ENCODE data around the gene ERGIC3. TPM values are rescaled to one million over a fixed set of nuclear protein-coding genes. Genes with fewer than 3 reads are reported as not detected.

ERGIC3 gene
- total and polyA plus RNA-seq, 2 donors (not counting 1 experiment from before 2014, with no cell fraction given), result 191 to 254 TPM

GRCh38 chr20:35598899-35599775 is 57.3 kb downstream of the ERGIC3 start:
- POLR2A ChIA-PET, result interaction anchor here (0.6 kb wide), 1 partner anchor 40 kb away, joined by 4 read pairs; no protein-coding TSS in a partner anchor
- H3K27ac ChIP-seq (ENCODE audit: low read length in 2 of 2), result no peak overlapping the region
- ATAC-seq (ENCODE audit: low read depth) (no peak), DNase-seq (no peak)
- intact Hi-C loops (cut with micrococcal nuclease), result no loop called here
- H3K9ac ChIP-seq (ENCODE audit: low read length), result no peak overlapping the region
- H3K27me3 ChIP-seq (replicated peaks in 1 of 4; ENCODE audit: control extremely low read depth in 1 of 4, control insufficient read depth in 3 of 4, insufficient read depth in 4 of 4, low read length in 3 of 4), result peaks cover 0 to 40% (median 15%) of the 10 kb centered on the region in 4 experiments
- Mint-ChIP-seq H3K4me3 (no peak overlapping the region), H3K27ac (no peak overlapping the region), H3K4me1 (peaks cover 12% of the 10 kb centered on the region), H3K27me3 (peaks cover 44% of the 10 kb centered on the region), H3K9me3 (ENCODE audit: insufficient read depth) (no peaks in the 10 kb centered on the region)
- CTCF ChIA-PET, result interaction anchor here (0.9 kb wide), 1 partner anchor 20 kb away, joined by 3 read pairs; no protein-coding TSS in a partner anchor
- no peak for TF ChIP-seq EZH2 (IDR thresholded peaks at IDR 0.05; ENCODE audit: borderline replicate concordance, insufficient read depth, low read depth, low read length, poor library complexity, severe bottlenecking)
- no peak for TF ChIP-seq CTCF (IDR thresholded peaks at IDR 0.05)
- peaks cover 16 to 17% of the 10 kb centered on the region in 2 donors for H3K4me1 ChIP-seq (ENCODE audit: control insufficient read depth in 2 of 2, insufficient read depth in 2 of 2, low read length in 2 of 2)
- peaks cover 0 to 6% (median 0%) of the 10 kb centered on the region in 3 donors for H3K9me3 ChIP-seq (ENCODE audit: control extremely low read depth in 1 of 3, control insufficient read depth in 2 of 3, insufficient read depth in 1 of 3, low read length in 2 of 3)
- H2AFZ ChIP-seq (ENCODE audit: insufficient read depth, low read depth, low read length, poor library complexity, severe bottlenecking), result no peak overlapping the region
- 86% methylated on average over 20 of the region's 22 CpGs for WGBS (ENCODE audit: insufficient coverage)
- no peak overlapping the region for H3K4me2 ChIP-seq (replicated peaks; ENCODE audit: low read depth, low read length, poor library complexity, severe bottlenecking)
- H4K20me1 ChIP-seq (ENCODE audit: control insufficient read depth, insufficient read depth, low read length, poor library complexity, severe bottlenecking), result no peaks in the 10 kb centered on the region
- no peaks in the 10 kb centered on the region for H3K36me3 ChIP-seq (replicated peaks in 1 of 2; ENCODE audit: control extremely low read depth in 1 of 2, control insufficient read depth in 1 of 2, extremely low read depth in 1 of 2, insufficient read depth in 2 of 2, low read length in 1 of 2)
- no peaks in the 10 kb centered on the region for H3K79me2 ChIP-seq (ENCODE audit: control insufficient read depth, insufficient read depth, low read length)
- no peak overlapping the region for H3K4me3 ChIP-seq (ENCODE audit: control extremely low read depth in 1 of 5, extremely low read depth in 1 of 5, insufficient read depth in 1 of 5, low read depth in 2 of 5, low read length in 4 of 5)

GRCh38 chr20:35599776-35600120 is 57.9 kb downstream of the ERGIC3 start:
- Mint-ChIP-seq H3K27ac (no peak overlapping the region), H3K27me3 (peaks cover 44% of the 10 kb centered on the region), H3K4me3 (no peak overlapping the region), H3K4me1 (peaks cover 12% of the 10 kb centered on the region), H3K9me3 (ENCODE audit: insufficient read depth) (no peaks in the 10 kb centered on the region)
- Histone ChIP-seq H3K4me3 (ENCODE audit: control extremely low read depth in 1 of 5, extremely low read depth in 1 of 5, insufficient read depth in 1 of 5, low read depth in 2 of 5, low read length in 4 of 5) (no peak overlapping the region), H3K79me2 (ENCODE audit: control insufficient read depth, insufficient read depth, low read length) (no peaks in the 10 kb centered on the region), H3K4me2 (replicated peaks; ENCODE audit: low read depth, low read length, poor library complexity, severe bottlenecking) (no peak overlapping the region), H3K27ac (ENCODE audit: low read length in 2 of 2) (no peak overlapping the region), H3K27me3 (replicated peaks in 1 of 4; ENCODE audit: control extremely low read depth in 1 of 4, control insufficient read depth in 3 of 4, insufficient read depth in 4 of 4, low read length in 3 of 4) (peaks cover 0 to 40% (median 15%) of the 10 kb centered on the region in 4 experiments), H3K36me3 (replicated peaks in 1 of 2; ENCODE audit: control extremely low read depth in 1 of 2, control insufficient read depth in 1 of 2, extremely low read depth in 1 of 2, insufficient read depth in 2 of 2, low read length in 1 of 2) (no peaks in the 10 kb centered on the region), H3K9me3 (ENCODE audit: control extremely low read depth in 1 of 3, control insufficient read depth in 2 of 3, insufficient read depth in 1 of 3, low read length in 2 of 3) (peaks cover 0 to 6% (median 0%) of the 10 kb centered on the region in 3 donors), H3K4me1 (ENCODE audit: control insufficient read depth in 2 of 2, insufficient read depth in 2 of 2, low read length in 2 of 2) (peaks cover 16 to 17% of the 10 kb centered on the region in 2 donors), H4K20me1 (ENCODE audit: control insufficient read depth, insufficient read depth, low read length, poor library complexity, severe bottlenecking) (no peaks in the 10 kb centered on the region), H3K9ac (ENCODE audit: low read length) (no peak overlapping the region), H2AFZ (ENCODE audit: insufficient read depth, low read depth, low read length, poor library complexity, severe bottlenecking) (no peak overlapping the region)
- ChIA-PET POLR2A (no interaction called here), CTCF (interaction anchor here (0.9 kb wide), 1 partner anchor 20 kb away, joined by 3 read pairs; no protein-coding TSS in a partner anchor)
- no peak for ATAC-seq (ENCODE audit: low read depth)
- no peak for DNase-seq
- intact Hi-C loops (cut with micrococcal nuclease), result loop anchor here (5.0 kb wide), 1 partner anchor 98 kb away; the partner anchor contains the start of genes NFS1 and ROMO1
- 95% methylated on average over 9 of the region's 9 CpGs for WGBS (ENCODE audit: insufficient coverage)
- no peak for TF ChIP-seq EZH2 (IDR thresholded peaks at IDR 0.05; ENCODE audit: borderline replicate concordance, insufficient read depth, low read depth, low read length, poor library complexity, severe bottlenecking)
- TF ChIP-seq CTCF (IDR thresholded peaks at IDR 0.05), result no peak
